AG10803 (cell line): ENCODE data around the gene KRTAP20-1.

Source experiments
- DNase-seq: peaks from one replicate; pipeline ENCODE4 v3.0.0; 2010; ENCODE audit warnings: low read depth
- H3K4me3 ChIP-seq: 2 replicates; pipeline ENCODE4 v1.5.1; 2011; ENCODE audit warnings: mild to moderate bottlenecking, low read length, control low read depth
- TF ChIP-seq, protein P1 (sequence below): conservative IDR thresholded peaks from 2 replicates; pipeline ENCODE4 v1.5.1; 2011; ENCODE audit warnings: mild to moderate bottlenecking, low read length, control low read depth, inconsistent platforms

The KRTAP20-1 gene

GRCh38 chr21:30638686-30639085, 22.5 kb downstream of the KRTAP20-1 start:
- TF ChIP-seq, protein P1, sequence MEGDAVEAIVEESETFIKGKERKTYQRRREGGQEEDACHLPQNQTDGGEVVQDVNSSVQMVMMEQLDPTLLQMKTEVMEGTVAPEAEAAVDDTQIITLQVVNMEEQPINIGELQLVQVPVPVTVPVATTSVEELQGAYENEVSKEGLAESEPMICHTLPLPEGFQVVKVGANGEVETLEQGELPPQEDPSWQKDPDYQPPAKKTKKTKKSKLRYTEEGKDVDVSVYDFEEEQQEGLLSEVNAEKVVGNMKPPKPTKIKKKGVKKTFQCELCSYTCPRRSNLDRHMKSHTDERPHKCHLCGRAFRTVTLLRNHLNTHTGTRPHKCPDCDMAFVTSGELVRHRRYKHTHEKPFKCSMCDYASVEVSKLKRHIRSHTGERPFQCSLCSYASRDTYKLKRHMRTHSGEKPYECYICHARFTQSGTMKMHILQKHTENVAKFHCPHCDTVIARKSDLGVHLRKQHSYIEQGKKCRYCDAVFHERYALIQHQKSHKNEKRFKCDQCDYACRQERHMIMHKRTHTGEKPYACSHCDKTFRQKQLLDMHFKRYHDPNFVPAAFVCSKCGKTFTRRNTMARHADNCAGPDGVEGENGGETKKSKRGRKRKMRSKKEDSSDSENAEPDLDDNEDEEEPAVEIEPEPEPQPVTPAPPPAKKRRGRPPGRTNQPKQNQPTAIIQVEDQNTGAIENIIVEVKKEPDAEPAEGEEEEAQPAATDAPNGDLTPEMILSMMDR, result no peak
- H3K4me3 ChIP-seq, result no peak overlapping the region
- DNase-seq, result no peak

- H3K4me3 ChIP-seq, result no peak within 1 kb of the TSS
- TF ChIP-seq, protein P1, result no peak
- no peak for DNase-seq
Observed at GRCh38 chr21:30642564-30642963, 26.3 kb downstream of the KRTAP20-1 start, which contains the start of gene KRTAP20-3. KRTAP20-3 (plus strand) TSS chr21:30642864.

DNA sequence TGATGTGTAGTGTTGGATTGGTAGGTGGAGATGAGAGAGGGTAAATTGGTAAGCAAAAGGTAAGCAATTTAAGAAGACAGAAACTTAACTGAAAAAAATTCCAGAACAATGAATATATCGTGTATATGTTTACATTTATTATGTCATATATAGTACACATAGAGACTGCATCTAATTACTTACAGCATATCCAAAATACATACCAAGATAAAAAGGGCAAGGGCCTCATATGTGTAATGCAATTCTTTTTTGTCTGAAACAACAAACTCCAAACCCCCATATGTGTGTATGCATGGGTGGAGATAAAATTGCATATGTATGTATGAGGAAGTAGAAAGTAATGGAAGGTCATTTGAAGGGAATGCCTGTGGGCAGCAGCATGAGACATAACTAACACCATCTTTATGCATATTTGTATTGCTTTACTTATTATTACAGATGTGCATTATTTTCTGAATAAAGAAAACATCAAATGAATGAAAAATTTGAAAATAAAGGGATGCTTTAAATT, 30.7 kb downstream of the KRTAP20-1 start:
- H3K4me3 ChIP-seq, result no peak overlapping the region
- TF ChIP-seq, protein P1, result no peak
- DNase-seq, result no peak

- TF ChIP-seq, protein P1, result no peak
- H3K4me3 ChIP-seq, result no peak overlapping the region
- DNase-seq, result no peak
Observed at GRCh38 chr21:30652891-30653290, 36.7 kb downstream of the KRTAP20-1 start.
